Neural crest cell (in vitro differentiated cells): Measurements from ENCODE around the gene OPHN1. TPM values are rescaled to one million over a fixed set of nuclear protein-coding genes. Genes with fewer than 3 reads are reported as not detected.
"Not testable (repeated sequence)": the region's sequence is repeated elsewhere in the genome, so short reads cannot be mapped to it uniquely, and the experiment has no call there.

Experiments used
- DNase-seq: peaks from one replicate; pipeline ENCODE4 v3.0.0; 2021; ENCODE audit warnings: low read depth, mixed read lengths, low spot score
- H3K27ac Mint-ChIP-seq: one replicate; pipeline ENCODE4 v1.8.0; 2021; ENCODE audit warnings: mild to moderate bottlenecking, mixed read lengths; ENCODE audit not compliant: unreplicated experiment
- H3K27me3 Mint-ChIP-seq: 2 replicates; pipeline ENCODE4 v1.8.0; 2021; ENCODE audit warnings: low read depth, mild to moderate bottlenecking, mixed read lengths
- H3K36me3 Mint-ChIP-seq: 2 replicates; pipeline ENCODE4 v1.8.0; 2021; ENCODE audit warnings: low read depth, mild to moderate bottlenecking, mixed read lengths
- H3K4me1 Mint-ChIP-seq: 2 replicates; pipeline ENCODE4 v1.8.0; 2021; ENCODE audit warnings: mixed read lengths
- H3K4me3 Mint-ChIP-seq: one replicate; pipeline ENCODE4 v1.8.0; 2021; ENCODE audit warnings: mild to moderate bottlenecking, mixed read lengths
- H3K9me3 Mint-ChIP-seq: 2 replicates; pipeline ENCODE4 v1.8.0; 2021; ENCODE audit warnings: mixed read lengths
- CTCF ChIP-seq: fragments of 200-600 bp; sonication (generic); conservative IDR thresholded peaks from 2 replicates; pipeline ENCODE4 v1.5.0; 2021; ENCODE audit warnings: antibody characterized with exemption, mild to moderate bottlenecking
- total RNA-seq: library from RNA; stranded (reverse); gene quantifications from 2 replicates; pipeline ENCODE4 v1.2.1, GENCODE V29; 2021

Gene OPHN1
- total RNA-seq, 1 donor from 2014 or later = 9.4 TPM

- Mint-ChIP-seq H3K9me3 (peaks cover 6% of the 10 kb centered on the region), H3K27ac (no peak overlapping the region), H3K36me3 (peaks cover 12% of the 10 kb centered on the region), H3K4me1 (peaks cover 4% of the 10 kb centered on the region), H3K4me3 (no peak overlapping the region), H3K27me3 (no peaks in the 10 kb centered on the region)
- TF ChIP-seq CTCF = no peak
- no peak for DNase-seq
Observed at GRCh38 chrX:68383540-68383939, 49.8 kb downstream of the OPHN1 start.

- H3K4me1 Mint-ChIP-seq, H3K27me3 Mint-ChIP-seq, H3K27ac Mint-ChIP-seq, H3K4me3 Mint-ChIP-seq, DNase-seq: not testable (repeated sequence)
- H3K9me3 Mint-ChIP-seq = peaks cover 12% of the 10 kb centered on the region
- H3K36me3 Mint-ChIP-seq = peaks cover 12% of the 10 kb centered on the region
Observed at GRCh38 chrX:68377579-68377978, 55.7 kb downstream of the OPHN1 start.

GRCh38 chrX:68376373-68376772, 56.9 kb downstream of the OPHN1 start:
- H3K27ac Mint-ChIP-seq = no peak overlapping the region
- H3K4me3 Mint-ChIP-seq = no peak overlapping the region
- TF ChIP-seq CTCF = no peak
- H3K9me3 Mint-ChIP-seq = peaks cover 12% of the 10 kb centered on the region
- peaks cover 10% of the 10 kb centered on the region for H3K36me3 Mint-ChIP-seq
- peaks cover 4% of the 10 kb centered on the region for H3K4me1 Mint-ChIP-seq
- no peak for DNase-seq
- H3K27me3 Mint-ChIP-seq = no peaks in the 10 kb centered on the region

- no peak overlapping the region for H3K27ac Mint-ChIP-seq
- peaks cover 7% of the 10 kb centered on the region for H3K36me3 Mint-ChIP-seq
- peaks cover 9% of the 10 kb centered on the region for H3K9me3 Mint-ChIP-seq
- DNase-seq = no peak
- H3K4me3 Mint-ChIP-seq = no peak overlapping the region
- peaks cover 4% of the 10 kb centered on the region for H3K4me1 Mint-ChIP-seq
- no peak for TF ChIP-seq CTCF
- H3K27me3 Mint-ChIP-seq = no peaks in the 10 kb centered on the region
Observed at GRCh38 chrX:68375803-68376202, 57.5 kb downstream of the OPHN1 start.

GRCh38 chrX:68372665-68373064, 60.6 kb downstream of the OPHN1 start:
- Mint-ChIP-seq H3K4me1 (peaks cover 4% of the 10 kb centered on the region), H3K36me3 (peaks cover 4% of the 10 kb centered on the region), H3K27ac (peak overlapping the region; percentile 2), H3K9me3 (peaks cover 13% of the 10 kb centered on the region), H3K27me3 (no peaks in the 10 kb centered on the region), H3K4me3 (no peak overlapping the region)
- no peak for DNase-seq
- no peak for TF ChIP-seq CTCF

GRCh38 chrX:68369559-68369958, 63.7 kb downstream of the OPHN1 start:
- no peak for DNase-seq
- peaks cover 4% of the 10 kb centered on the region for H3K4me1 Mint-ChIP-seq
- no peak overlapping the region for H3K27ac Mint-ChIP-seq
- H3K4me3 Mint-ChIP-seq = no peak overlapping the region
- H3K36me3 Mint-ChIP-seq = peaks cover 2% of the 10 kb centered on the region
- H3K9me3 Mint-ChIP-seq = peaks cover 9% of the 10 kb centered on the region
- TF ChIP-seq CTCF = no peak
- H3K27me3 Mint-ChIP-seq = no peaks in the 10 kb centered on the region
